Mammary epithelial cell (primary cell): Measurements from ENCODE around the gene ASCL3.

ENCODE experiments used
- EZH2 ChIP-seq: IDR thresholded peaks from 2 replicates; pipeline ENCODE4 v1.6.1; 2012; ENCODE audit warnings: low read length, inconsistent platforms, borderline replicate concordance
- TF ChIP-seq, protein P1 (sequence below), 2 donors: IDR thresholded peaks in 1 of 2; conservative IDR thresholded peaks in 1 of 2; 2 replicates each; pipeline ENCODE4 v1.5.1; 2011 to 2012; ENCODE audit warnings: inconsistent platforms in 2 of 2, low read length in 2 of 2, mild to moderate bottlenecking in 2 of 2, control low read depth in 1 of 2, low read depth in 1 of 2; ENCODE audit not compliant: insufficient read depth in 1 of 2; ENCODE audit errors: extremely low read depth in 1 of 2

GRCh38 chr11:8934742-8935488 lies 7.9 kb downstream of the ASCL3 start:
- TF ChIP-seq EZH2, result no peak
- TF ChIP-seq, protein P1, sequence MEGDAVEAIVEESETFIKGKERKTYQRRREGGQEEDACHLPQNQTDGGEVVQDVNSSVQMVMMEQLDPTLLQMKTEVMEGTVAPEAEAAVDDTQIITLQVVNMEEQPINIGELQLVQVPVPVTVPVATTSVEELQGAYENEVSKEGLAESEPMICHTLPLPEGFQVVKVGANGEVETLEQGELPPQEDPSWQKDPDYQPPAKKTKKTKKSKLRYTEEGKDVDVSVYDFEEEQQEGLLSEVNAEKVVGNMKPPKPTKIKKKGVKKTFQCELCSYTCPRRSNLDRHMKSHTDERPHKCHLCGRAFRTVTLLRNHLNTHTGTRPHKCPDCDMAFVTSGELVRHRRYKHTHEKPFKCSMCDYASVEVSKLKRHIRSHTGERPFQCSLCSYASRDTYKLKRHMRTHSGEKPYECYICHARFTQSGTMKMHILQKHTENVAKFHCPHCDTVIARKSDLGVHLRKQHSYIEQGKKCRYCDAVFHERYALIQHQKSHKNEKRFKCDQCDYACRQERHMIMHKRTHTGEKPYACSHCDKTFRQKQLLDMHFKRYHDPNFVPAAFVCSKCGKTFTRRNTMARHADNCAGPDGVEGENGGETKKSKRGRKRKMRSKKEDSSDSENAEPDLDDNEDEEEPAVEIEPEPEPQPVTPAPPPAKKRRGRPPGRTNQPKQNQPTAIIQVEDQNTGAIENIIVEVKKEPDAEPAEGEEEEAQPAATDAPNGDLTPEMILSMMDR (conservative IDR thresholded peaks at IDR 0.05 in 1 of 2, IDR thresholded peaks at IDR 0.05 in 1 of 2; ENCODE audit: extremely low read depth in 1 of 2, insufficient read depth in 1 of 2, low read depth in 1 of 2, low read length in 2 of 2), result no peak
